ENCODE data around the gene ANKRD30A.
"Not testable (repeated sequence)": the region's sequence is repeated elsewhere in the genome, so short reads cannot be mapped to it uniquely, and the experiment has no call there.

The ANKRD30A gene

GRCh38 chr10:37255837-37256236, 130.4 kb downstream of the ANKRD30A start:
- DNase-seq (ENCODE audit: low read depth, low spot score): not testable (repeated sequence)

GRCh38 chr10:37263304-37263703, 137.9 kb downstream of the ANKRD30A start:
- DNase-seq (ENCODE audit: low read depth, low spot score): no peak

GRCh38 chr10:37268266-37268665, 142.9 kb downstream of the ANKRD30A start:
- no peak for DNase-seq (ENCODE audit: low read depth, low spot score)

GRCh38 chr10:37269554-37270256, 144.3 kb downstream of the ANKRD30A start:
- DNase-seq (ENCODE audit: low read depth, low spot score): no peak

- DNase-seq (ENCODE audit: low read depth, low spot score): no peak
Measured at GRCh38 chr10:37275216-37275777, 149.9 kb downstream of the ANKRD30A start.

GRCh38 chr10:37285063-37285462, 159.7 kb downstream of the ANKRD30A start:
- no peak for DNase-seq (ENCODE audit: low read depth, low spot score)

GRCh38 chr10:37289833-37290464, 164.6 kb downstream of the ANKRD30A start:
- no peak for DNase-seq (ENCODE audit: low read depth, low spot score)

GRCh38 chr10:37301271-37301670, 175.9 kb downstream of the ANKRD30A start:
- DNase-seq (ENCODE audit: low read depth, low spot score): no peak

- DNase-seq (ENCODE audit: low read depth, low spot score): no peak
Measured at GRCh38 chr10:37304036-37304435, 178.6 kb downstream of the ANKRD30A start.

- DNase-seq (ENCODE audit: low read depth, low spot score): no peak
Measured at GRCh38 chr10:37314350-37314749, 189.0 kb downstream of the ANKRD30A start.

- no peak for DNase-seq (ENCODE audit: low read depth, low spot score)
Measured at GRCh38 chr10:37314862-37315261, 189.5 kb downstream of the ANKRD30A start.

GRCh38 chr10:37344413-37344812, 219.0 kb downstream of the ANKRD30A start:
- DNase-seq (ENCODE audit: low read depth, low spot score): no peak

GRCh38 chr10:37379991-37380390, 254.6 kb downstream of the ANKRD30A start:
- no peak for DNase-seq (ENCODE audit: low read depth, low spot score)

- DNase-seq (ENCODE audit: low read depth, low spot score): no peak
Measured at GRCh38 chr10:37381271-37381670, 255.9 kb downstream of the ANKRD30A start.

GRCh38 chr10:37384923-37385322, 259.5 kb downstream of the ANKRD30A start:
- no peak for DNase-seq (ENCODE audit: low read depth, low spot score)

GRCh38 chr10:37390926-37391325, 265.5 kb downstream of the ANKRD30A start:
- no peak for DNase-seq (ENCODE audit: low read depth, low spot score)

GRCh38 chr10:37400774-37401173, 275.4 kb downstream of the ANKRD30A start:
- peak; percentile 14 for DNase-seq (ENCODE audit: low read depth, low spot score)

- peak; percentile 18 for DNase-seq (ENCODE audit: low read depth, low spot score)
Measured at GRCh38 chr10:37401225-37401624, 275.8 kb downstream of the ANKRD30A start.

- no peak for DNase-seq (ENCODE audit: low read depth, low spot score)
Measured at GRCh38 chr10:37403776-37404175, 278.4 kb downstream of the ANKRD30A start.

All from ELF-1 (cell line).